Measurements from ENCODE around the gene YY2.

DNA sequence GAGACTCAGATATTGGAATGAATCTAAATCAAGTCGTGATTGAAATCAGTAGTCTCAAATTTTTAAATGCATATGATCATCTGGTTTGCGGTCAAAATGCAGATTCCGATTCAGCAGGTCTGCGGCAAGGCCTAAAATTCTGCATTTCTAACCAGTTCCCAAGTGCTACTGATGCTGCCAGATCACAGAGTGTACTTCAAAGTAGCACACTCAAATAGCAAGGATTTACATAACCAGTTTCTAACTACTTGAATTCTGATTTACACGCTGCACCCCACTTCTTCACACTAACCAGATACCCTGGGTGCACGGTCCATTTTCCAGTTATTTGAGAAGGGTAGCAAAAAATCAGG lies 15.6 kb upstream of the YY2 start:
- TF ChIP-seq SP1 (IDR thresholded peaks at IDR 0.05) (no peak), SUZ12 (IDR thresholded peaks at IDR 0.05) (no peak), FOXK2 (IDR thresholded peaks at IDR 0.05) (no peak), BHLHE40 (IDR thresholded peaks at IDR 0.05; ENCODE audit: borderline replicate concordance) (no peak), FOXA1 (IDR thresholded peaks at IDR 0.05) (no peak), TARDBP (IDR thresholded peaks at IDR 0.05) (no peak), PKNOX1 (IDR thresholded peaks at IDR 0.05) (no peak), HDGF (IDR thresholded peaks at IDR 0.05; ENCODE audit: borderline replicate concordance) (no peak), CTBP1 (IDR thresholded peaks at IDR 0.05; ENCODE audit: borderline replicate concordance) (no peak), NFRKB (IDR thresholded peaks at IDR 0.05) (no peak), ARNT (IDR thresholded peaks at IDR 0.05) (no peak)
